SK-N-MC (cell line): ENCODE measurements around the gene PMS2.
"Not testable (repeated sequence)": the region's sequence is repeated elsewhere in the genome, so short reads cannot be mapped to it uniquely, and the experiment has no call there.

Source experiments
- EZH2 ChIP-seq: fragments of 200-600 bp; sonication (generic); IDR thresholded peaks from one replicate; pipeline ENCODE4 v1.6.1; 2017; ENCODE audit warnings: antibody characterized with exemption
- FOXP2 ChIP-seq: optimal IDR thresholded peaks from 2 replicates; pipeline ENCODE3; 2011; ENCODE audit warnings: mild to moderate bottlenecking, moderate library complexity; ENCODE audit not compliant: insufficient read depth; ENCODE audit errors: extremely low read length, control extremely low read depth
- POLR2AphosphoS5 ChIP-seq: IDR thresholded peaks from 2 replicates; pipeline ENCODE4 v1.6.1; 2012; ENCODE audit warnings: mild to moderate bottlenecking, low read depth, low read length, borderline replicate concordance

DNA sequence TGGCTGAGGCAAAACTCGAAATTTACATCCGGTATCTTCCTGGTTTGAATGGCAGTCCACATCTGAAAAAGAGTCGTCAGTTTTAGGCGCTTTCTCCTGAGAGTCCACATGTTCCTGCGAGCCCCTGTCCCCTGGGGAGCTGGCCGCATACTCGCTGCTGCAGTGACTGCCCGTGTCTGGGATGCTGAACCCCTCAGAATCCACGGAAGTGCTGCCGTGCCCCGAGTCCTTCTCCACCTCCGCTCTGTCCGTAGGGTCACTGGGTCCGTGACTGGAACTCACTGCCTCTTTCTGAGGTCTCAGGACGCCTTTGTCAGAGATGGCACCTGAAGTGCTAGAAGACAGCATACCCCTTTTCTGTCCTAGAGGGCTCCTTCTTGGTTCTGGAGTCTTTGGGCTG is 21.8 kb downstream of the PMS2 start:
- not testable (repeated sequence) for TF ChIP-seq POLR2AphosphoS5, EZH2, FOXP2
